HG03571 (cell line): ENCODE results near the gene CGB3.
"Not testable (repeated sequence)": the region's sequence is repeated elsewhere in the genome, so short reads cannot be mapped to it uniquely, and the experiment has no call there.

Experiments used
- ATAC-seq: cut with Tn5 transposase; IDR thresholded peaks from one replicate; pipeline ENCODE4 v1.9.1; 2021; ENCODE audit not compliant: unreplicated experiment

CGB3 gene

DNA sequence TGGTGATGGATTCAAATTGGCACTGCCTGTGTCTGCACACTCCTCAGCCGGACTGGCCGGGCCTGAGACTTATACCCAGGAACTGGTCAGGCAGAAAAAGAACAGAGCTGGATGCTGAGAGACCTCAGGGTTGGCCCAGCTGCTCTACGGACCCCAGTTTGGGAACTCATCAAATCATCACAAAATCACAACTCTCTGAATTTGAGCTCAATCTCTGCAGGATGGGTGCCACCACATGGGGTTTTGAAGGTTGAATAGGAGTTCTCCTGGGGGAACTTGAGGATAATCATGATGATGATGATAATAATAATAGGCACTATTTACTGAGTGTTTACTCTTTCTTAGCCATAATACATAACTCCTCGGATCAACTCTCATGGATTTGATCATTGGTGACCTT is 18.5 kb upstream of the CGB3 start:
- ATAC-seq, result not testable (repeated sequence)

DNA sequence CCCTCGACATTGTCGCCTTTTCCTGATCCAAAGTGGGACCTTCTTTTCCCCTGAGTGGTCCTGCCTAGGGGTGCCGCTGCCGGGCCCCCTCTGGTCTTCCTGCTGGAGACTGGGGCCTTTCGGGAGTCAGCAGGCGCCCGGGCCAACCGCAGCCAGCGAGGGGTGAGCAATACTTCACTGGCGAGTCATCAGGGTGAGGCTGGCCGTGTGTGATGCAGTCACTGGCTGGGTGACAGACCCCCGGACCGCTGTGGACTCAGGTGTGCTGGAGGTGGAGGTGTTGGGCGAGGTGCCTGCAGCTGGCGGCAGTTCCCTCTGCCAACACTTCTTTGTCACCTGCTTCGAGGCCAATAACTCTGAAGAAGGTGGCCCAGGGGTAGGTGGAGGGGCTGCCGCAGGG is 18.0 kb upstream of the CGB3 start:
- no peak for ATAC-seq

DNA sequence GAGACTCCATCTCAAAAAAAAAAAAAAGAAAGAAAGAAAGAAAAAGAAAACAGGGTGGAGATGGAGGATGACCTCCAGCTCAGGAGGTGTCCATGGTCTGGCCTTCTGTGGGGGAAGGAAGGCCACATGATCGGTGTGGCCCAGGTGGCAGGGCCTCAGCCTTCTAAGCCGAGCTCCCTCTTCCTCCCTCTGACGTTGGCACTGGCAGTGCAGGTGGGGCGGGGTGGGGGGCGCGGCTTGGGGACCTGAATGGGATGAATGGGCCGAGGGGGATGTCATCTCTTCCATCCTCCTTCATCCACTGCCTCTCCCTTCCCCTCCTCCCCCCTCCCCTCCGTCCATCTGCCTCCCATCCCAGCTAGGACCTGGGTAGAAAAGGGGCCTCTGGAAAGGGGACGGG is 15.6 kb upstream of the CGB3 start:
- not testable (repeated sequence) for ATAC-seq

- not testable (repeated sequence) for ATAC-seq
These were observed 14.6 kb upstream of the CGB3 start for GRCh38 chr19:49038557-49039276.

DNA sequence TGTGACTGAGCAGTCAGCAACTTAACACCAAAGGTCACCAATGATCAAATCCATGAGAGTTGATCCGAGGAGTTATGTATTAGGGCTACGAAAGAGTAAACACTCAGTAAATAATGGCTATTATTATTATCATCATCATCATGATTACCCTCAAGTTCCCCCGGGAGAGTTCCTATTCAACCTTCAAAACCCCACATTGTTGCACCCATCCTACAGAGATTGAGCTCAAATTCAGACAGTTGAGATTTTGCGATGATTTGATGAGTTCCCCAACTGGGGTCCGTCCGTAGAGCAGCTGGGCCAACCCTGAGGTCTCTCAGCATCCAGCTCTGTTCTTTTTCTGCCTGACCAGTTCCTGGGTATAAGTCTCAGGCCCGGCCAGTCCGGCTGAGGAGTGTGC is 14.0 kb upstream of the CGB3 start:
- not testable (repeated sequence) for ATAC-seq

DNA sequence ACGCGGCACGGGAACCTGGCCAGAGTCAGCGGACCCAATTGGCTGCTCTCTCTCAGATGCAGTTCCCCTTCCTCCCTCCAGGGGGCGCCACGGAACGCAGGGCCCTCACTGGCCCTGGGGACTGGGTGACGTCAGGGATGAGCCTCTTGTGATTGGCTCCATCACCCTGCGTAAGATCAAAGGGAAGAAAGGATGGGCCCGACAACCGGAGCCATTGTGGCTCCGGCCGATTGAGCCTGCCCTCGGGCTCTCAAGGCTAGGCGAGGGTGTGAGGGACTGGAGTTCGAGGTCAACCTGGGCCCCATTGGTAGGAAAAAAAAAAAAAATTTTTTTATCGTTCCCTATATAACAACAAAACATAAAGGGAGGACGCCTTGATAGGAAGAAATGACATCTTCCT is 12.7 kb upstream of the CGB3 start, which contains the start of gene CGB1:
Gene CGB1 (minus strand): TSS at position 81 of the 400 bp plus-strand sequence. CDS start 184 bp downstream, outside the sequence.
- ATAC-seq, result not testable (repeated sequence)

DNA sequence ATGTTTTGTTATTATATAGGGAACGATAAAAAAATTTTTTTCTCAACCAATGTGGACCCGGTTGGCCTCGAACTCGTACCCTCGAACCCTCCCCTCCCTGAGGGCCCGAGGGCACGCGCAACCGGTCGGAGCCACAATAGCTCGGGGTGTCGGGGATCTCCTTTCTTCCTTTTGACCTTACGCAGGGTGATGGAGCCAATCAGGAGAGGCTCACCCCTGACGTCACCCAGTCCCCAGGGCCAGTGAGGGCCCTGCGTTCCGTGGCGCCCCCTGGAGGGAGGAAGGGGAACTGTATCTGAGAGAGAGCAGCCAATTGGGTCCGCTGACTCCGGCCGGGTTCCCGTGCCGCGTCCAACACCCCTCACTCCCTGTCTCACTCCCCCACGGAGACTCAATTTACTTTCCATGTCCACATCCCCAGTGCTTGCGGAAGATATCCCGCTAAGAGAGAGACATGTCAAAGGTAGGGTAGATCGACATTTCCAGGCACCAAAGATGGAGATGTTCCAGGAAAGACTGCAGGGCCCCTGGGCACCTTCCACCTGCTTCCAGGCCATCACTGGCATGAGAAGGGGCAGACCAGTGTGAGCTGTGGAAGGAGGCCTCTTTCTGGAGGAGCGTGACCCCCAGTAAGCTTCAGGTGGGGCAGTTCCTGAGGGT is 7.6 kb upstream of the CGB3 start, which contains the start of gene CGB2:
Gene CGB2 (plus strand): TSS at position 249 of the 660 bp plus-strand sequence. CDS start 206 bp downstream, at position 455.
- not testable (repeated sequence) for ATAC-seq

GRCh38 chr19:49030323-49030722 is 6.2 kb upstream of the CGB3 start:
- ATAC-seq, result not testable (repeated sequence)

DNA sequence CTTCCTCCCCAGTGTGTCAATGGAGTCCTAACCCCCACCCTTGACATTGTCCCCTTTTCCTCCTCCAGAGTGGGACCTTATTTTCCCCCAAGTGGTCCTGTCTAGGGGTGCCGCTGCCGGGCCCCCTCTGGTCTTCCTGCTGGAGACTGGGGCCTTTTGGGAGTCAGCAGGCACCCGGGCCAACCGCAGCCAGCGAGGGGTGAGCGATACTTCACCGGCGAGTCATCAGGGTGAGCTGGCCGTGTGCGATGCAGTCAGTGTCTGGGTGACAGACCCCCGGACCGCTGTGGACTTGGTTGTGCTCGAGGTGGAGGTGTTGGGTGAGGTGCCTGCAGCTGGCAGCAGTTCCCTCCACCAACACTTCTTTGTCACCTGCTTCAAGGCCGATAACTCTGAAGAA is 5.6 kb upstream of the CGB3 start:
- ATAC-seq, result not testable (repeated sequence)

DNA sequence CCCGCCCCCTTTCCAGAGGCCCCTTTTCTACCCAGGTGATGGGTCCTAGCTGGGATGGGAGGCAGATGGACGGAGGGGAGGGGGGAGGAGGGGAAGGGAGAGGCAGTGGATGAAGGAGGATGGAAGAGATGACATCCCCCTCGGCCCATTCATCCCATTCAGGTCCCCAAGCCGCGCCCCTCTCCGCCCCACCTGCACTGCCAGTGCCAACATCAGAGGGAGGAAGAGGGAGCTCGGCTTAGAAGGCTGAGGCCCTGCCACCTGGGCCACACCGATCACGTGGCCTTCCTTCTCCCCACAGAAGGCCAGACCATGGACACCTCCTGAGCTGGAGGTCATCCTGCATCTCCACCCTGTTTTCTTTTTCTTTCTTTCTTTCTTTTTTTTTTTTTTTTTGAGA is 4.6 kb upstream of the CGB3 start:
- ATAC-seq, result not testable (repeated sequence)

DNA sequence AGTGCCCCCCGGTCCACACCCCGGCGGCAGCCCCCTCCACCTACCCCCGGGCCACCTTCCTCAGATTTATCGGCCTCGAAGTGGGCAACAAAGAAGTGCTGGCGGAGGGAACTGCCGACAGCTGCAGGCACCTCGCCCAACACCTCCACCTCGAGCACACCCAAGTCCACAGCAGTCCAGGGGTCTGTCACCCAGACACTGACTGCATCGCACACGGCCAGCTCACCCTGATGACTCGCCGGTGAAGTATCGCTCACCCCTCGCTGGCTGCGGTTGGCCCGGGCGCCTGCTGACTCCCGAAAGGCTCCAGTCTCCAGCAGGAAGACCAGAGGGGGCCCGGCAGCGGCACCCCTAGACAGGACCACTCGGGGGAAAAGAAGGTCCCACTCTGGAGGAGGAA is 1.5 kb upstream of the CGB3 start:
- ATAC-seq, result not testable (repeated sequence)

- not testable (repeated sequence) for ATAC-seq
These were observed 955 bp upstream of the CGB3 start for GRCh38 chr19:49025088-49025487.

DNA sequence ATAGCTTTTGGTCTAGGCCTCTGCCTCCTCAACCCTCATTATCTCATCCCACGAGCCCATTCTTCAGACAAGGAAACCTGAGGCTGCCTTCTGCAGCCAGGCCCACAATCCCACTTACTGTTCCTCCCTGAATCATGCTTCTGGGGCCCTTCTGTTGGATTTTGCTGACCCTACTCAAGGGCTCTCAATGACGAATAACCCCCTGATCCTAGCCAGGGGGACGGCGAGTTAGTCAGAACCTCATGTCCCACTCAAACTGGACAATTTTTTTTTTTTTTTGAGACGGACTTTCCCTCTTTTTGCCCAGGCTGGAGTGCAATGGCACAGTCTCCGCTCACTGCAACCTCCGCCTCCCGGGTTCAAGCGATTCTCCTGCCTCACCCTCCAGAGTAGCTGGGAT is 2.0 kb downstream of the CGB3 start:
- ATAC-seq, result no peak

DNA sequence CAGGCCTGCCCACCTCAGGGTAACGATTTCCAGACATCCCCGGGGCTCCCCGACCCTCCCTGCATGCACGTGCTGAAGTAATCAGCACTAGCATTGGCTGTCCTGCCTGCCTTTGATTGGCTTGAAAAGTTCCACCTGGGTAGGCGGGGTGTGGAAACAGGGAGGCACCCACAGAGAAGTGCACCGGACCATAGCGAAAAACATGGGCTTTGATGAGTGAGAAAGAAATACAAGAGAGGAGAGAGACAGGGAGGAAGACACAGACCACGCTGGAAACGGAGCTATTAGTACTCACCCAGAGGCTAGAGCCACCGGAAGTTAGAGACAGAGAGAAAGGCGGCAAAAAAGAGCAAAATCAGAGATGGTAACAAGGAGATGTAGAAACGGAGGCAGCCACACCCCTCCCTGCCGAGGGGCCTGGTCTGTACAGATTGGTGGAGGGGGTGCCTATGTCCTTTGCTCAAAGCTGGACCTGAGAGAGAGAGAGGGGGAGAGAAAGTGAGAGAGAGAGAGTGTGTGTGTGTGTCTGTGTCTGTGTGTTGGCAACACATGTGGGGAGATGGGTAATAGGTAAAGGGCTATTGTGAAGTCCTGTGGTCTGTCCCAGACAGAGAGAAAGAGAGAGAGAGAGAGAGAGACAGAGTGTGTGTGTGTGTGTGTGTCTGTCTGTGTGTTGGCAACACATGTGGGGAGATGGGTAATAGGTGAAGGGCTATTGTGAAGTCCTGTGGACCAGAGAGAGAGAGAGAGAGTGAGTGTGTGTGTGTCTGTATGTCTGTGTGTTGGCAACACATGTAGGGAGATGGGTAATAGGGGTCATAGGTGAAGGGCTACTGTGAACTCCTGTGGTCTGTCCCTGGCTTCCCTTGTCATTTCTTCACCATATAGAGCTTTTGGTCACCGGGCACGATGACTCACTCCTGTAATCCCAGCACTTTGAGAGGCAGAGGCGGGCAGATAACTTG is 2.9 kb downstream of the CGB3 start:
- ATAC-seq, result no peak

DNA sequence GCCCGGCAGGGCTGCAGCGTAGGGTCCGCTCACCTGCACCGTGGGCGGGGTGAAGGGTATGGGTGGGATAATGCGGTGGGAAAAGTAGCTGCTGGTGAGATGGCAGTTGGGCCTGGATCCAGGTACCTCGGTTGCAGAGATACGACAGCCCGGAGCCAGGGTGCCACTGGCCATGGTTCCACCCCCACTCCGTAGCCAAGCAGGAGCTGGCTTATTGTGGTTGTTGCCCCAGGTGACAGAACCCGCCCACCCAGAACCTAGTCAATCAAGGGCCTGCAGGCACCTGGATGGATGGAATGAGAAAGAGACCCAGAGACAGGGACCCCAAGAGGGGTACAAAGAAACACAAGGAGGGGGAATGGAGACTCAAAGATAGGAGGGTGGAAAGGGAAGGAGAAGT is 3.8 kb downstream of the CGB3 start:
- ATAC-seq, result no peak

- ATAC-seq, result no peak
These were observed 4.7 kb downstream of the CGB3 start for GRCh38 chr19:49019242-49019932.

DNA sequence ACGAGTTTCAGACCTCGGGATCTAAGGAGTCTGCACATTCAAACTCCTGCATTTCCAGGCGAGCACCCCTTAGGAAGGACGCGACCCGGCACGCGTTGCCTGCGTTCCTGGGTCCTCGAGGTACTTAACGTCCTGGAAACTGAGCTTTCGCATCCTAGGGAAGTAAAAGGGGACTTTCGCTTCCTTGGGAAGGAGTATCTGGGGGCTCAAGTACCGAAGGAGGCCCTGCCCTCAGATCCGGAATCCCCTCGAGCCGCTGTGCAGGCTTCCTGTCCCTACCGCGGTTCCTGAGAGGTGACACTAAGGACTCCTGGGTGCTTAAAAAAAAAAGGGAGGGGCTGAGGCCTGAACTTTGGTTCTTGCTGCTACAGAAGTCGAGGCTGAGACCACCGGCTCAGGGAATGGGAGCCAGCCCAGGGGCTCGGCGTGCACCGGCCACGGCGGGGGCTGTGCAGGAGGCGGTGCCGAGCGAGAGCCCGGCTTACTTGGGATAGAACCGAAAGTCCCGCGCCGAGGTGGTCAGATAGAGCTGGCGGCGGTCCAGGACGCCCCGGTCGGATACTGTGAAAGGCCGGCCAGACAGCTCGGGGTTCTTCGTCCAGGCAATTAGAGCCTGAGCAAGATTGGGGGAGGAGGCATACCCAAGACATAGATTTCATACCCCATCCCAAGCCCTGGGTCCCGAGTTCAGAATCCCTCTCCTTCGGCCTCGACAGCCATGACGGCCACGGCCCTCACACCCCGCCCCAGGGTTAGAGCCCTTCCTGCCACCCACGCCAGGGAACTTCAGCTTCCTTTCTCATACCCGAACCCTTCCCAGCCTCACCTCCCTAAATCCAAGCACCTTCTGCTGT is 5.5 kb downstream of the CGB3 start:
- ATAC-seq, result not testable (repeated sequence)

DNA sequence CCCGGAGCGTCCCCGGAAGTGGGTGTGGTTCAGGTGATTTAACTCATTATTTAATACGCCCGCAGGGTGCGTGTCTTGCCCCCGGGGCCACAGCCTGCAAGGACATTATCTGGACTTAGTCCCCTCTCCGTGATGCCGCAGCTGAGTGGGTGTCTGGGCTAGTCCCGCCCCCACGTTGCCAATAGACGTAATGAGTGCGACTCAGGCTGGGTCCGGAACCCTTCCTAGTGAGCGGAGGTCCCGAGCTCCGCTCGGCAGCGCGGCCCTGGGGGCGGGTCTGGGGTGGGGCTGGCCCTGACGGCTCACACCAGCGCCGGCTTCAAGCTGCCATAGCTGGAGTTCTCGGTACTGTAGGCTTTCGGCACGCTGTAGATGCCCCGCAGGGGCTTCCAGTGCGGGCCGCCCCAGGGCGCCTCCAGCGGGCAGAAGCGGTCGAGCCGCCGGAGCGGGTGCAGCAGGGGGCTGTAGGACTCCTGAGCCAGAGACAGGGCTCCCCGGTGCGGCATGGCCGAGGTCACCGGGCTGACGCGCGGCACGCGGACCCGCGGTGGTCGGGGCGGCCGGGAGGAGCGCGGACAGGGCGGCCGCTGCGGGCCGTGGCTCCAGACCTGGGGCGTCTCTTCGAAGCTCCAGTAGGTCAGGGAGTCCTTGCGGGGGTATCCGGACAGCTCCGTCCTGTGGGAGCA is 6.3 kb downstream of the CGB3 start:
- no peak for ATAC-seq

DNA sequence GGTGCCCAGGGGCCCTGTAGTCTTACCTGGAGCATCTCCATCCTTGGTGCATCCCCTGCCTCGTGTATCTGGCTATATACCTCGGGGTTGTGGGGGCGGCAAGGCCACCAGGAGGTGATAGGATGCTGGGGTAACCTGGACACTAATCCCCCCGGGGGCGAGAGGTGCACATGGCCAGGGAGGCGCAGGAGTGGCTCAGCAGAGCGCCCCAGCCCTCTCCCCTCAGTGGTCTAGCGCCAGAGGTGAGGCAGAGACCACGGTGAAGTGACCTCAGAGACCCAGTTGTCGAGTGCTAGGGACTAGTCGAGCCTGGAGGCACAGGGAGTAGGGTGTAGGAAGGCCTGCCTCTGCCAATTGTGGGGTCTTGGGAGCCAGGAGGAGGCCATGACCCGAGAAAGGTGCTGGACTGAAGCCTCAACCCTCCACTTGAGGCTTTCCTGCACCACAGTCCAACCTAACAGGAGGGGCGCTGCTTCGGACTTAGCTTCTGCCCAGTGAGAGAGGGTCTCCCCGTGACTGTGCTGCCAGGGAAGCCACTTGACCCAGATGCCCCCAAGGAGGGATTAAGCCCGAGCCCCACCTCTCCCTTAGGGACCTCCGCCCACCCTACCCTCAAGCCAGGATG is 7.0 kb downstream of the CGB3 start, which contains the start of gene LHB:
Gene LHB (minus strand): TSS at position 51 of the 625 bp plus-strand sequence. CDS start 10 bp downstream, at position 41.
- ATAC-seq, result no peak
